ENCODE results near the gene GALNT12.

GRCh38 chr9:98778251-98778650 lies 29.2 kb upstream of the GALNT12 start:
- TF ChIP-seq EZH2 (IDR thresholded peaks at IDR 0.05; ENCODE audit: borderline replicate concordance, insufficient read depth, low read depth, low read length, poor library complexity, severe bottlenecking): no peak
- TF ChIP-seq, protein P1, sequence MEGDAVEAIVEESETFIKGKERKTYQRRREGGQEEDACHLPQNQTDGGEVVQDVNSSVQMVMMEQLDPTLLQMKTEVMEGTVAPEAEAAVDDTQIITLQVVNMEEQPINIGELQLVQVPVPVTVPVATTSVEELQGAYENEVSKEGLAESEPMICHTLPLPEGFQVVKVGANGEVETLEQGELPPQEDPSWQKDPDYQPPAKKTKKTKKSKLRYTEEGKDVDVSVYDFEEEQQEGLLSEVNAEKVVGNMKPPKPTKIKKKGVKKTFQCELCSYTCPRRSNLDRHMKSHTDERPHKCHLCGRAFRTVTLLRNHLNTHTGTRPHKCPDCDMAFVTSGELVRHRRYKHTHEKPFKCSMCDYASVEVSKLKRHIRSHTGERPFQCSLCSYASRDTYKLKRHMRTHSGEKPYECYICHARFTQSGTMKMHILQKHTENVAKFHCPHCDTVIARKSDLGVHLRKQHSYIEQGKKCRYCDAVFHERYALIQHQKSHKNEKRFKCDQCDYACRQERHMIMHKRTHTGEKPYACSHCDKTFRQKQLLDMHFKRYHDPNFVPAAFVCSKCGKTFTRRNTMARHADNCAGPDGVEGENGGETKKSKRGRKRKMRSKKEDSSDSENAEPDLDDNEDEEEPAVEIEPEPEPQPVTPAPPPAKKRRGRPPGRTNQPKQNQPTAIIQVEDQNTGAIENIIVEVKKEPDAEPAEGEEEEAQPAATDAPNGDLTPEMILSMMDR (IDR thresholded peaks at IDR 0.05): no peak
